ENCODE results near the gene IFNL4.

Gene IFNL4

GRCh38 chr19:39199025-39199424 lies 49.6 kb downstream of the IFNL4 start:
- H3K9me3 ChIP-seq: no peaks in the 10 kb centered on the region
- H3K27me3 ChIP-seq: peaks cover 0 to 96% of the 10 kb centered on the region in 2 donors
- H3K4me3 ChIP-seq: no peak overlapping the region
- no peaks in the 10 kb centered on the region for H3K36me3 ChIP-seq
- intact Hi-C loops (cut with DNase I; ENCODE audit: low total_unique reads): no loop called here
- no peak overlapping the region for H3K27ac ChIP-seq
- peaks cover 0 to 9% (median 3%) of the 10 kb centered on the region in 4 donors for H3K4me1 ChIP-seq
- no peak for TF ChIP-seq CTCF (IDR thresholded peaks at IDR 0.05)
- no peak for DNase-seq

- peaks cover 0 to 9% (median 3%) of the 10 kb centered on the region in 4 donors for H3K4me1 ChIP-seq
- no peaks in the 10 kb centered on the region for H3K9me3 ChIP-seq
- no peaks in the 10 kb centered on the region for H3K36me3 ChIP-seq
- no peak for TF ChIP-seq CTCF (IDR thresholded peaks at IDR 0.05)
- DNase-seq: no peak
- H3K27me3 ChIP-seq: peaks cover 0 to 89% of the 10 kb centered on the region in 2 donors
- intact Hi-C loops (cut with DNase I; ENCODE audit: low total_unique reads): no loop called here
- no peak overlapping the region for H3K27ac ChIP-seq
- no peak overlapping the region for H3K4me3 ChIP-seq
Measured at GRCh38 chr19:39197808-39198207, 50.8 kb downstream of the IFNL4 start.

DNA sequence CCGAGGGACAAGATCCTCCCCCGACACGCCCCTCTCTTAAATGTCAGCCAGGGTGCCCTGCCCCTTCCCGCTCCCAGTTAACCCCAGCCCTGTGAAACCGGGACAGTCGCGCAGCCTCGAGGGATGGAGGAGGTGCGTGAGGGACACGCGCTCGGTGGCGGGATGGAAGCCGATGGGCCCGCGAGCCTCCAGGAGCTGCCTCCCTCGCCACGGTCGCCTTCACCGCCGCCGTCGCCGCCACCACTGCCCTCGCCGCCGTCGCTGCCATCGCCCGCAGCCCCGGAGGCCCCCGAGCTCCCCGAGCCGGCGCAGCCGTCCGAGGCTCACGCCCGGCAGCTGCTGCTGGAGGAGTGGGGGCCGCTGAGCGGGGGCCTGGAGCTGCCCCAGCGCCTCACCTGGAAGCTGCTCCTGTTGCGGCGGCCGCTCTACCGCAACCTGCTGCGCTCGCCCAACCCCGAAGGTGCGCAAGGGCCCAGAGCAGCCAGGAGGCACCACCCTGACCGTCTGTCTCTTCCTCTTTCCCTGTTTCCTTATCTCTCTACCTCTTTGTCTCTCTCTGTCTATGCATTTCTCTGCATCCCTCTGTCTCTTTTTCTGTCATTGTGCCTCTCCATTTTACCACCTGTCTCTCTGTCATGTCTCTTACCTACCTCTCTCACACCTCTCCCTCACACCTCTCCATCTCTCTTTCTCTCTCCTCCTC lies 51.6 kb downstream of the IFNL4 start, which contains the start of gene NCCRP1:
Gene NCCRP1 (plus strand): TSS at position 105 of the 703 bp plus-strand sequence. CDS start 19 bp downstream, at position 124.
- peaks cover 0 to 84% of the 10 kb centered on the region in 2 donors for H3K27me3 ChIP-seq
- no peak for DNase-seq
- no peak within 1 kb of the TSS for H3K27ac ChIP-seq
- H3K4me3 ChIP-seq: no peak within 1 kb of the TSS
- intact Hi-C loops (cut with DNase I; ENCODE audit: low total_unique reads): no loop called here
- peaks cover 0 to 9% (median 3%) of the 10 kb centered on the region in 4 donors for H3K4me1 ChIP-seq
- no peaks in the 10 kb centered on the region for H3K36me3 ChIP-seq
- H3K9me3 ChIP-seq: no peaks in the 10 kb centered on the region
- TF ChIP-seq CTCF (IDR thresholded peaks at IDR 0.05): no peak

DNA sequence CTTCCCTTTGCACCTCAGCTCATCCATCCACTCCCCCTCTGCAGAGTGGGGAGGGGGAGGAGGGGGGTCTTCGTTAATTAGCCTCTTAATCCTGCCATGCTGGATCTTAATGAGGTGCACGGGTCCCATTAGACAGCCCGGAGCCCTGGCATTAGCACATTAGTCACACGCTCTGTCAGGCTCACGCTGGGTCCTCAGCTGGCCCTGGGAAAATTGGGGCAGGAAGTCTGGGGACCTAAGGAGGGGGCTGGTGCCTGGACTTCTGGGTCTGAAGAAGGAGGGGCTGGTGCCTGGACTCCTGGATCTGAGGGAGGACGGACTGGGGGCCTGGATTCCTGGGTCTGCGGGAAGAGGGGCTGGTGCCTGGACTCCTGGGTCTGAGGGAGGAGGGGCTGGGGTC lies 52.3 kb downstream of the IFNL4 start:
- Histone ChIP-seq H3K4me3 (no peak overlapping the region), H3K27me3 (peaks cover 0 to 78% of the 10 kb centered on the region in 2 donors), H3K4me1 (peaks cover 0 to 9% (median 3%) of the 10 kb centered on the region in 4 donors), H3K27ac (no peak overlapping the region), H3K9me3 (no peaks in the 10 kb centered on the region), H3K36me3 (no peaks in the 10 kb centered on the region)
- DNase-seq: no peak
- intact Hi-C loops (cut with DNase I; ENCODE audit: low total_unique reads): no loop called here
- TF ChIP-seq CTCF (IDR thresholded peaks at IDR 0.05): no peak

Data from tibial artery (tissue), 4 donors.